ENCODE measurements around the gene SGSH.

SGSH gene

DNA sequence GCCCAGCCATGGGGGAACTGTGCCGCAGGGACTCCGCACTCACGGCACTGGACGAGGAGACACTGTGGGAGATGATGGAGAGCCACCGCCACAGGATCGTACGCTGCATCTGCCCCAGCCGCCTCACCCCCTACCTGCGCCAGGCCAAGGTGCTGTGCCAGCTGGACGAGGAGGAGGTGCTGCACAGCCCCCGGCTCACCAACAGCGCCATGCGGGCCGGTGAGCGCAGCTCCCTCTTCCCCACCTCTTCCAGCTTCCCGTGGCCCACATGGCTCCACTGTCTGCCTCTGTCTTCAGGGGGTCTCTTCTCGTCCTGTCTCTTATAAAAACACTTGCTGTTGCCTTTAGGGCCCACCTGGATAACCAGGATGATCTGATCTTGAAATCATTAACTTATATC lies 38.7 kb downstream of the SGSH start:
- DNase-seq: no peak

DNA sequence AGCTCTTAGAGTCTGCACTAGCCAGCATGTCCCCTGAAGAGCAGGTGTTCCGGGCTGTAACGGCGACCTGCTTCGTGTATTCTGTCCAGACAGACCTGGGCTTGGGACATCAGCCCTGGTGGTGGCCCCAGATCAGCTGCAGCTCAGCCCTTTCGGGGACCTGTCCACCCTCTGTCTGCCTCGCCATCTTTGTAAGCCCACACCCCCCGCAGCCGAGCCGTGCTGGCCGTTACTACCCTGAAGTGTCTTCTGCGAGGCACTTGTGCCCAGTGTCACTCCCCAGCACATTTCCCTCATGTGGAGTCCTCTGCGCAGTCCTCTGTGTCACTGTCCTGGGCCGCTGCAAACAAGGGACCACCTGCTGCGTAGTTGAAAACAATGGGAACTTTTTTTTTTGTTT lies 39.9 kb downstream of the SGSH start:
- no peak for DNase-seq

DNA sequence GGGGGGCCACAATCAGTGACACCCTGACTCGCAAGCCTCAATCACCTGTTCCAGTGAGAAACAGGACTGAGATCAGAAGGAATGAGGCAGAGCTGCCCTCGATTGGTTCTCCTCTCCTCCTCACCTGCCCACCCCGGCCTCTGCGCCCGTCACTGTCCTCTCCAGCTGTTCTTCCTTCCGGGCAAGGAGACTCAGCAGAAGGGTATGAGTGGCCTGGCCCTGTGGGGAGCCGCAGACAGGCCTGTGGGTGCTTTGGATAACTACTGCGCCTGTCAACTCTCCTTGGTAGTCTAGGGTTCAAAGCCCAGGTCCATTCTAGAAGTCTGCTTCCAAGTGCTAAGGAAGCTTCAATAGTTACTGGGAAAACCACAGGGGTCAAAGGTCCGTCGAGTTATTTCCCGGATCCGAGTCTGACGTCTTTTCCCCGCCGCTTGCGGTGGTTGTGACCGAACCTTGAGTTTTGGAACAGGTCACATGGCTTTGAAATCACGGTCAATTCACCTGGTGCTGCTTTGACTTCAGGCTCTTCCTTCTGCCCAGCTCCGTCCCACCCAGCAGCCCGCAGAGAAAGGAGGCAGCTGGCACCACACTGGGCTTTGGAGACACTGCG lies 42.0 kb downstream of the SGSH start:
- DNase-seq: no peak

DNA sequence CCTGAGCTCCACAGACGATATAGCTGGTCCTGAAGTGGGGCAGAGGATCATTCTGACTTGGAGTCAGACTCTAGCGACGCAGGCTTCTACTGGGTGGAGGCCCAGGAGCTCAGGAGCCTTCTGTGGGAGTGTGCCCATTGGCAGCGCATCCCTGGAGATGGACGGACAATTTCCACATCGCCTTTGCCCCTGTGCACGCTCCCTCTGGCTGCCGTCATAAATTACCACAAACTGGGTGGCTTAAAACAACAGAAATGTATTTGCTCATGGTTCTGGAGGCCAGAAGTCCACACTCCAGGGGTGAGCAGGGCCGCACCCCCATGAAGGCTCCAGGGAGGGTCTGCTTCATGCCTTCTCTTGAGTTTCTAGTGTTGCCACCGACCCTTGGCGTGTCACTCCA lies 43.4 kb downstream of the SGSH start:
- DNase-seq: no peak

DNA sequence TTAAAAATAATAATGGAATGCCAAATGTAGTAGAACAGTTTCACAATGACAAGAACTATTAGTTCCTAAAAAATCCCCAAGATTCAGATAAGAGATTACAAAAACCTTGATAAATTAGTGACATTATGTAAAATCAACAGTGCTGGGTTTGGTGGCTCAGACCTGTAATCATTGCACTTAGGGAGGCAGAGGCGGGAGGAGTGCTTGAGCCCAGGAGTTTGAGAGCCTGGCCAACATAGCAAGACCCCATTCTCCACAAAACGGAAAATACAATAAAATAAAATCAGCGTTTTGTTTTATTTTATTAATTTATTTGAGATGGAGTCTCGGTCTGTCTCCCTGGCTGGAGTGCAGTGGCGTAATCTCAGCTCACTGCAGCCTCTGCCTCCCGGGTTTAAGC lies 46.2 kb downstream of the SGSH start:
- DNase-seq: no peak

DNA sequence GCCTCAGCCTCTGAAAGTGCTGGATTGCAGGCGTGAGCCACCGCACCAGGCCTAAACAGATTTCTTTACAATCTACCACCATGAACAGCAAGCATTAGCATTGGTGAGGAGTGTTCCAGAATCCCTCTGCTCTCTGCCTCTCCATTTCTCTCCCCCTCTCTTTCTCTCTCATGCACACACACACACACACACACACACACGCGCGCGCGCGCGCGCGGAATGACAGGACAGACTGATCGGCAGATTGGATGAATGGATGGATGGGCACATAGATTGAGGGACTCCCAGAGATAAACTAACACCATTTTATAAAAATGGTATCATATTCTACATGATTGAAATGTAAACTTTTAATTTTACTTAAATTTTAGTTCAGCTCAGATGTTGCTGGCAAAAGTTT lies 47.0 kb downstream of the SGSH start:
- DNase-seq: no peak

DNA sequence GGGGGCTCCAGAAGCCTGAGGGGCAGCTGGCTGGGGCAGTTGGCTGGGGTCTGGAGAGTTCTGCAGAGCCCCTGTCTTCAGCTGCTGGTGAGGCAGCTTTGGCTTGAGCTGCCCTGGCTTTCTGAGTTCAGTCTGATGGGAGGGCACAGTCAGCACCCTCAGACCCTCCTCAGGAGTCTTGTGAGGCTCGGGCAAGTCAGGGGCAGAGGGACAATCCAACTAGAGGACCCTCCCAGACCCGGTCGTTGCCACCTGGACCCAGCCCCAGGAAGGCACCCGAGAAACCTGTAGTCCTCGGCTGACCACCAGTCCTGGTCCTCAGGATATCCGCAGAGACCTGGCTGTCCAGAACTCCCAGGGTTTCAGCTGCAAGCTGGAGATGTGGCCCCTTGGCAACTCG lies 48.5 kb downstream of the SGSH start:
- no peak for DNase-seq

DNA sequence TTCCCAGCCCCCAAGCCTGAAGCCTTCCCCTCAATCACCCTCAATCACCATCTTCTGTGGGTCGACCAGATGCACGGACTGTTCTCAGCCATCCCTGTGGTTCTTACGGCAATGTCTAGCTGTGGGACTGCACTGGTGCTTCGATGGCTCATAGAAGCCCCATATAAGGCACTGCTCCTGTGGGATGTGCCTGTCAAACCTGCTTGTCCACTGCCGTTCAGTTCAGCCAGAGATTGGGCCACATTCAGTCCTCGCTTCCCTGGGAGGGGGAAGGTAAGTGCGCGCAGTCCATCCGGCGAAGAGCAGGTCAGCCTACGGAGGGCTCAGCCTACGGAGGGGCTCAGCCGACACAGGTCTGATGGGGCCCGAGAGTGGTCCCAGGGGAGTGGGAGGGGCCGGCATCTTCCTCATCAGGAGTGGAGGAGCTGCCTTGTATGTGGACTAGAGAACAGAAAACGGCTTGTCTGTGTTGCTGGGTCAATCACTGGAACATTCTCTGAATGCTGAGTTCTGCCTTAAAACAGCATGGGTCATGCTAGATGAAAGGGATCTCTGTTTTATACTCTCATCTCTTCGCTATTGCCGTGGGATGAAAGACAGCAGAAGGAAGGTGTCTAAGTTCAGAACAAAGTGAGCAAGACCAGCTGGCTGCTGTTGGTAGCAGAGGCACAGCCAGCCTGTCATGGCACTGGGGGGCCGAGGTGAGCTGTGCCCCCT lies 50.2 kb downstream of the SGSH start, which contains the start of gene CARD14:
TSS of gene CARD14 (plus strand) at position 247 of the 717 bp plus-strand sequence. CDS start 11,409 bp downstream, outside the sequence.
- no peak for DNase-seq

DNA sequence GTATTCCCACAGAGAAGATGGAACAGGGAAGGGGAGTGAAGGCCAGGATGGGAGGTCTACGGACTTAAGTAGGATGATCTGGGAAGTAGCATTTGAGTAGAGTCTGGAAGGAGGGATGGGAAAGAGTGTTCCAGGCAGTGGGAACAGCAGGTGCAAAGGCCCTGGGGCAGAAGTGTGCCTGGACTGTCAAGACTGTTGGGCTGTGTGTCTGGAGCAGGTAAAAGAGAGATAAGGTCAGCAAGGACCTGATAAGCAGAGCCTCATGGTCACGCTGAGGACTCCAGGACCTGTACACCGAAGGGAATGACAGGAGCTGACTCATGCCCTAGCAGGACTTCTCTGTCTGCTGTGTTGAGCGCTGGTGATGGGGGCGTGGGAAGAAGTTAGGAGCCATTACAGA lies 51.0 kb downstream of the SGSH start:
- no peak for DNase-seq

DNA sequence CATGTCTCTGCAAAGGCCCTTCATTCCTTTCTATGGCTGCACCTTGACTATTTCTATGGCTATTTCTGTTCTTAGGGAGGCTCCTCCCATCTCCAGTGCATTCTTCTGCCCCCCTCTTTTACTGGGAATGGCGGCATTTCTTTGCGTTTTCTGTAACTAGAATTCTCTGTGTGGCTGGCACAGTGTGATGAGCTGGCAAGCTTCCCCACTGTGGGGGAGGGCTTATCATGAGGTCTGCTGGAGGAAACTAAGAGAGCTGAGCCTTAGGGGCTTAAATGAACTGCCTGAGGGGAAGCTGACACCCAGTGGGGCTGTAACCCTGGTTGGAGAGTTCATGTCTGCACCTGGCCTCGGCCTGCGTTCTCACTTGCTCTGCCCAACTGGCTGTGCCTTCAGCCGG lies 51.8 kb downstream of the SGSH start:
- DNase-seq: no peak

DNA sequence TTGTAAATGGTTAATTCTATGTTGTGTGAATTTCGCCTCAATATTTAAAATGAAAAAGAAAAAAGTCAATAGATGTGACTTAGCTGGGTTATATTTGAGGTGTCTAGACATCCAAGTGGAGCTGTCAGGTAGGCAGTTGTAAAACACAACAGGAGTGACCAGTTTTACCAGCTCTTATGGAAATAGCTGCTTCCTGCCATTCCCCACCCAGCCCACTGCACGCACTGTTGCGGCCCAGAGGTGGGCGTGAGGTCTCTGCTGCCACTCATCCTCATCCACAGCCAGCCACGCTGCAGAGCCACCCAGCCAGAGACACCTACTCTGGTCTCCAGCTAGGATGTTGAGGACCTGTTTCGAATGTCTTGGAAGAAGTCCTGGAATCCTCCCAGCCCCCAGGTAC lies 53.7 kb downstream of the SGSH start:
- no peak for DNase-seq

DNA sequence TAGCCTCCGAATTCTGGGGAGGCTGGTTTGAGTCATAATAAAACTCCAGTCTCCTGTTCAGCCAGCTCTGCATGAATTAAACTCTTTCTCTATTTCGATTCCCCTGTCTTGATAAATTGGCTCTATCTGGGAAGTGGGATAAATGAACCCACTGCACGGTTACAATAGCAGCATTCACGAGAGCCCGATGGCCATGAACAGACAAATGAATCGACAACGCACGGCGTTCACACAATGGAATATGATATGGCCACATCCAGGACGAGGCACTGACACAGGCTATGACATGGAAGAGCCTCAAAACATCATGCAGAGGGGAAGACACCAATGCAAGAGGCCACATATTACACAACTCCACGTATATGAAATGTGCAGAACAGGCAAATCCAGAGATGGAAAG lies 55.9 kb downstream of the SGSH start:
- DNase-seq: no peak

DNA sequence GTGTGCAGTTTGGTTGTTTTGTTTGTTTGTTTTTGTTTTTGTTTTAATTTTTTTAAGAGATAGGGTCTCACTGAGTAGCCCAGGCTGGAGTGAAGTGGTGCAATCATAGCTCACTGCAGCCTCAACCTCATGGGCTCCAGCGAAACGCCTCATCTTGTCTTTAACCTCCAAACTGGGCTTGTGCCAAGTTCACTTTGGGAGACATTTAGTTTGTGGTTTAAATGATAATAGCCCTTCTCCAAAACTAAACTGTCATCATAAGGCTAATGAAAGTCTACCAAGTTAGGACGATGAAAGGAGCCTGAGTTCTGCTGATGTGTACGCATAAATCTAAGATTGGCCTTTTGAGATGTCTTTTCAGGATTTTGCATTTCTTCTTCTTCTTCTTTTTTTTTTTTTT lies 56.8 kb downstream of the SGSH start:
- DNase-seq: no peak

DNA sequence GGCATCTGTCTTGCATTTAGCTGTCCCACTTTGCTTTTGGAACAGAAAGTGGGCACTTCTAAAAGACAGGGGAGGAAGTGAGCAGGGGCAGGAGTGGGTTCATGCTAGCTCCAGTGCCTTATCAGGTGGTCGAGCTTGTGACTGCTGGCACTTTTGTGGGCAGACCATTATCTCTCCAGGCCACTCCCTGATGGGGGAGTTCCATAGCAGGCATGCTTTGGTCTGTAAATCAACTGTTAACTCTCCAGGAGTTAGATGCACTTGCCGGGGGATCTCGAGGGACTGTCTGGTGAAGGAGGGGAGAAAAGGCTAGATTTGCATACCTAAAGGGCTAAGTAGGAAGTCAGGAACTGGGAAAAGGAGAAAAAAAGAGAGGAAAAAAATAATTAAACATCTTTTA lies 59.6 kb downstream of the SGSH start:
- no peak for DNase-seq

Measured in stimulated activated CD4-positive, alpha-beta T cell treated with anti-CD3 and anti-CD28 coated beads, Interleukin-4, amount 100 ng/mL, for 24 hours (primary cell).